ENCODE data around the gene MUS81.
"Not testable (repeated sequence)": the region's sequence is repeated elsewhere in the genome, so short reads cannot be mapped to it uniquely, and the experiment has no call there.

Gene MUS81

GRCh38 chr11:65888163-65888814, 28.1 kb downstream of the MUS81 start, which contains the start of gene FIBP:
Gene FIBP (minus strand): TSS chr11:65888471. CDS start chr11:65888418, 53 bp downstream.
- H3K36me3 ChIP-seq (ENCODE audit: control insufficient read depth, low read length): peaks cover 53% of the 10 kb centered on the region
- peak within 1 kb of the TSS; percentile 95 for H3K4me2 ChIP-seq (ENCODE audit: low read length)
- 0 out of 2 replicates have a peak, but pooled peaks cover 3% of the 10 kb centered on the region for H4K20me1 ChIP-seq (ENCODE audit: control insufficient read depth, insufficient read depth, low read depth, low read length)
- peaks cover 62% of the 10 kb centered on the region for H3K4me1 ChIP-seq (ENCODE audit: control insufficient read depth, low read length)
- TF ChIP-seq EZH2phosphoT487 (IDR thresholded peaks at IDR 0.05; ENCODE audit: borderline replicate concordance, low read length) (no peak), CTCF (IDR thresholded peaks at IDR 0.05; ENCODE audit: low read depth, low read length, poor library complexity, severe bottlenecking) (peak; percentile 83)
- peaks cover 37% of the 10 kb centered on the region for H3K79me2 ChIP-seq (ENCODE audit: control insufficient read depth, low read length)
- H3K9me2 ChIP-seq (replicated peaks; ENCODE audit: control insufficient read depth, low read length): no peaks in the 10 kb centered on the region
- no peaks in the 10 kb centered on the region for H3K9me3 ChIP-seq (ENCODE audit: control insufficient read depth, insufficient read depth, low read length)
- no peaks in the 10 kb centered on the region for H3K27me3 ChIP-seq (ENCODE audit: control insufficient read depth, low read length)
- peaks cover 24% of the 10 kb centered on the region for H3F3A ChIP-seq (ENCODE audit: control insufficient read depth, insufficient read depth)
- peak within 1 kb of the TSS; percentile 93 for H3K4me3 ChIP-seq (ENCODE audit: low read length)
- peak within 1 kb of the TSS; percentile 88 for H3K27ac ChIP-seq (ENCODE audit: low read depth, low read length)

GRCh38 chr11:65890324-65891218, 30.3 kb downstream of the MUS81 start, which contains the start of gene CCDC85B:
Gene CCDC85B (plus strand): TSS chr11:65890673. CDS start chr11:65890784, 111 bp downstream.
- Histone ChIP-seq H3F3A (ENCODE audit: control insufficient read depth, insufficient read depth) (peaks cover 31% of the 10 kb centered on the region), H4K20me1 (ENCODE audit: control insufficient read depth, insufficient read depth, low read depth, low read length) (0 out of 2 replicates have a peak, but pooled peaks cover 3% of the 10 kb centered on the region), H3K4me2 (ENCODE audit: low read length) (peak within 1 kb of the TSS; percentile 95), H3K36me3 (ENCODE audit: control insufficient read depth, low read length) (peaks cover 31% of the 10 kb centered on the region), H3K9me2 (replicated peaks; ENCODE audit: control insufficient read depth, low read length) (no peaks in the 10 kb centered on the region), H3K27ac (ENCODE audit: low read depth, low read length) (peak within 1 kb of the TSS; percentile 88), H3K27me3 (ENCODE audit: control insufficient read depth, low read length) (no peaks in the 10 kb centered on the region), H3K4me1 (ENCODE audit: control insufficient read depth, low read length) (peaks cover 60% of the 10 kb centered on the region), H3K79me2 (ENCODE audit: control insufficient read depth, low read length) (peaks cover 44% of the 10 kb centered on the region), H3K4me3 (ENCODE audit: low read length) (peak within 1 kb of the TSS; percentile 93), H3K9me3 (ENCODE audit: control insufficient read depth, insufficient read depth, low read length) (no peaks in the 10 kb centered on the region)
- TF ChIP-seq CTCF (IDR thresholded peaks at IDR 0.05; ENCODE audit: low read depth, low read length, poor library complexity, severe bottlenecking) (peak; percentile 7), EZH2phosphoT487 (IDR thresholded peaks at IDR 0.05; ENCODE audit: borderline replicate concordance, low read length) (no peak)

- Histone ChIP-seq H3K9me2 (replicated peaks; ENCODE audit: control insufficient read depth, low read length) (no peaks in the 10 kb centered on the region), H3K79me2 (ENCODE audit: control insufficient read depth, low read length) (peaks cover 44% of the 10 kb centered on the region), H3K4me2 (ENCODE audit: low read length) (peak overlapping the region; percentile 95), H3K27ac (ENCODE audit: low read depth, low read length) (peak overlapping the region; percentile 84), H3K36me3 (ENCODE audit: control insufficient read depth, low read length) (peaks cover 23% of the 10 kb centered on the region), H3K4me3 (ENCODE audit: low read length) (peak overlapping the region; percentile 93), H3K27me3 (ENCODE audit: control insufficient read depth, low read length) (no peaks in the 10 kb centered on the region), H3F3A (ENCODE audit: control insufficient read depth, insufficient read depth) (peaks cover 33% of the 10 kb centered on the region), H3K4me1 (ENCODE audit: control insufficient read depth, low read length) (peaks cover 57% of the 10 kb centered on the region), H3K9me3 (ENCODE audit: control insufficient read depth, insufficient read depth, low read length) (no peaks in the 10 kb centered on the region), H4K20me1 (ENCODE audit: control insufficient read depth, insufficient read depth, low read depth, low read length) (0 out of 2 replicates have a peak, but pooled peaks cover 3% of the 10 kb centered on the region)
- TF ChIP-seq CTCF (IDR thresholded peaks at IDR 0.05; ENCODE audit: low read depth, low read length, poor library complexity, severe bottlenecking) (peak; percentile 88), EZH2phosphoT487 (IDR thresholded peaks at IDR 0.05; ENCODE audit: borderline replicate concordance, low read length) (no peak)
These were observed 31.2 kb downstream of the MUS81 start for GRCh38 chr11:65891219-65892136.

GRCh38 chr11:65892137-65892540, 31.9 kb downstream of the MUS81 start:
- peak overlapping the region; percentile 84 for H3K27ac ChIP-seq (ENCODE audit: low read depth, low read length)
- peaks cover 32% of the 10 kb centered on the region for H3F3A ChIP-seq (ENCODE audit: control insufficient read depth, insufficient read depth)

More at GRCh38 chr11:65892137-65892540, 31.9 kb downstream of the MUS81 start:
- Histone ChIP-seq H3K4me1 (ENCODE audit: control insufficient read depth, low read length) (peaks cover 50% of the 10 kb centered on the region), H3K4me3 (ENCODE audit: low read length) (peak overlapping the region; percentile 93), H3K36me3 (ENCODE audit: control insufficient read depth, low read length) (peaks cover 17% of the 10 kb centered on the region), H3K4me2 (ENCODE audit: low read length) (peak overlapping the region; percentile 95), H3K79me2 (ENCODE audit: control insufficient read depth, low read length) (peaks cover 44% of the 10 kb centered on the region)
- not testable (repeated sequence) for H3K9me3 ChIP-seq (ENCODE audit: control insufficient read depth, insufficient read depth, low read length); H4K20me1 ChIP-seq (ENCODE audit: control insufficient read depth, insufficient read depth, low read depth, low read length); H3K9me2 ChIP-seq (replicated peaks; ENCODE audit: control insufficient read depth, low read length); H3K27me3 ChIP-seq (ENCODE audit: control insufficient read depth, low read length)

Data from DOHH2 (cell line).